Peyer's patch (tissue), 4 donors: Measurements from ENCODE around the gene GIGYF1. TPM values are rescaled to one million over a fixed set of nuclear protein-coding genes. Genes with fewer than 3 reads are reported as not detected.
A peak's percentile ranks its signal among the peaks of the same experiment; 100 is the strongest.

ENCODE experiments used
- DNase-seq, 3 donors: peaks; one replicate each; pipeline ENCODE4 v3.0.0-alpha.2; 2017 to 2019
- H3K27ac ChIP-seq, 4 donors: fragments of 200-600 bp; sonication (generic); one replicate each; pipeline ENCODE4 v1.5.1; 2016 to 2019
- H3K27me3 ChIP-seq, 2 donors: fragments of 200-600 bp; sonication (generic); one replicate each; pipeline ENCODE4 v1.5.1; 2019
- H3K36me3 ChIP-seq, 3 donors: fragments of 200-600 bp; sonication (generic); one replicate each; pipeline ENCODE4 v1.5.1; 2016 to 2019
- H3K4me1 ChIP-seq, 4 donors: fragments of 200-600 bp; sonication (generic); one replicate each; pipeline ENCODE4 v1.5.1; 2016 to 2019
- H3K4me3 ChIP-seq, 4 donors: fragments of 200-600 bp; sonication (generic); 1 replicate in 3 of 4; 2 replicates in 1 of 4; pipeline ENCODE4 v1.5.1; 2016 to 2019; ENCODE audit warnings: mild to moderate bottlenecking in 1 of 4
- H3K9me3 ChIP-seq, 4 donors: fragments of 200-600 bp; sonication (generic); one replicate each; pipeline ENCODE4 v1.5.1; 2016 to 2019; ENCODE audit warnings: mild to moderate bottlenecking in 1 of 4
- CTCF ChIP-seq, 6 experiments: fragments of 450-650 bp in 4 of 6; fragments of 200-600 bp in 2 of 6; sonication (generic) in 1 of 6; IDR thresholded peaks; one replicate each; pipeline ENCODE4 v1.5.1; 2017 to 2019; ENCODE audit warnings: antibody characterized with exemption in 6 of 6, mild to moderate bottlenecking in 3 of 6, moderate library complexity in 1 of 6
- POLR2A ChIP-seq, 2 donors: fragments of 450-650 bp; IDR thresholded peaks; one replicate each; pipeline ENCODE4 v1.5.1; 2017; ENCODE audit warnings: antibody characterized with exemption in 2 of 2, mild to moderate bottlenecking in 2 of 2, moderate library complexity in 2 of 2
- total RNA-seq, 4 donors: library from RNA; depleted of rRNA; stranded (reverse); fragments of >200 nt; gene quantifications; one replicate each; pipeline ENCODE4 v1.1.0, GENCODE V29; 2016

The GIGYF1 gene
- total RNA-seq = 100 to 1,000 TPM in 1 of 4 donors, 10 to 100 TPM in 3; 41.3 to 126 (median 72.9) TPM

DNA sequence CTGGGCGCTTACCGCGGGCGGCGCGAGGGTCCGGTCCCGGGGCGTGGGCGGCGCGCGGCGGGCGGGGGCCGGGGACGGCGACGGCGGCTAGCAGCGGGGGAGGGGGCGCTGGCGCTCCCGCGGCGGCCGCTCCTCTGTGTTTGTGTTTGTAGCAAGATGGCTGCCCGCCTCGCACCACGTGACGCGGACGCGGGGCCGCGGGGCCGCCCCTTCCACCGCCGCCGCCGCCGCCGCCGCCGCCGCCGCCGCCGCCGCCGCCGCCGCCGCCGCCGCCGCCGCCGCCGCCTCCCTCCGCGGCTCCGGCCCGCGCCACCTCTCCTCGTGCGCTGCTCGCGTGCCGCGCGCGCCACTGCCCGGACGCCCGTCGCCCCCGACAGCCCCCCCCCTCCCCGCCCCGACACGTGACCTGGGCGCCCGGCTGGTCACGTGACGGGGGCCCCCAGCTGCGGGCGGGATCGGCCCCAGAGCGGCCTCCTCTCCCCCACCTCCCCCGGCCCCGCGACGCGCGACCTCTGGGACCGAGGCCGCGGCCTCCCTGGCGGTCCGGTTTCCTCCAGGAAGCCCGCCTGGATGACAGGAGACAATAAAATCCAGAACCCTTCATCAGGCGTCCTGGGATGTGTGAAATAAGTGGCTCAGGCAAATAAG is at the start of gene GIGYF1:
Gene GIGYF1 (minus strand): TSS at position 153 of the 648 bp plus-strand sequence. CDS start 6,012 bp downstream, outside the sequence.
- Histone ChIP-seq H3K4me1 (peaks cover 0 to 40% (median 23%) of the 10 kb centered on the region in 4 donors), H3K36me3 (peaks cover 0 to 4% (median 0%) of the 10 kb centered on the region in 3 donors), H3K27ac (peak within 1 kb of the TSS; percentile 65 to 84 (median 75)), H3K27me3 (no peaks in the 10 kb centered on the region), H3K9me3 (no peaks in the 10 kb centered on the region), H3K4me3 (peak within 1 kb of the TSS; percentile 79 to 100 (median 98))
- peak; percentile 71 to 89 (median 85) for DNase-seq
- TF ChIP-seq CTCF (IDR thresholded peaks at IDR 0.05) (no peak), POLR2A (IDR thresholded peaks at IDR 0.05) (no peak)

DNA sequence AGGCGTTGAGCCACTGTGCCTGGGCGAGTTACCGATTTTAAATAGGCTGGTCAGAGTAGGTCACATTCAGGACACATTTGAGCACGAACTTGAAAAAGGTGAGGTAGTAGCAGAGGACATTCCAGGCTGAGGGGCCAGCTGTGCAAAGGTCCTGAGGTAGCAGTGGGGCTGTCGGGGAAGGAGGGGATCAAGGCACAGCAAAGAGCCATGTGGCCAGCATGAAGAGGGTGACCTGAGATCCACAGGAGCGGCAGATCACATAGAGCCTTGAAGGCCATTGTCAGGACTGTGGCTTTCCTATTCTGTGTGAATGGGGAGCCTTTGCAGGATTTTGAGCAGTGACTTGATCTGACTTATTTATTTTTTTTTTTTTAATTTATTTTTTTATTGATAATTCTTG is 45.9 kb upstream of the GIGYF1 start:
- Histone ChIP-seq H3K27ac (no peak overlapping the region), H3K9me3 (no peaks in the 10 kb centered on the region), H3K4me3 (no peak overlapping the region), H3K27me3 (no peaks in the 10 kb centered on the region), H3K36me3 (no peaks in the 10 kb centered on the region), H3K4me1 (no peaks in the 10 kb centered on the region)
- no peak for DNase-seq
- no peak for TF ChIP-seq CTCF (IDR thresholded peaks at IDR 0.05)
- TF ChIP-seq POLR2A (IDR thresholded peaks at IDR 0.05) = no peak

- Histone ChIP-seq H3K27me3 (no peaks in the 10 kb centered on the region), H3K4me1 (no peaks in the 10 kb centered on the region), H3K27ac (no peak overlapping the region), H3K4me3 (no peak overlapping the region), H3K36me3 (no peaks in the 10 kb centered on the region), H3K9me3 (no peaks in the 10 kb centered on the region)
- TF ChIP-seq POLR2A (IDR thresholded peaks at IDR 0.05) (no peak), CTCF (IDR thresholded peaks at IDR 0.05) (no peak)
- no peak for DNase-seq
Measured at GRCh38 chr7:100736671-100737070, 42.6 kb upstream of the GIGYF1 start.

DNA sequence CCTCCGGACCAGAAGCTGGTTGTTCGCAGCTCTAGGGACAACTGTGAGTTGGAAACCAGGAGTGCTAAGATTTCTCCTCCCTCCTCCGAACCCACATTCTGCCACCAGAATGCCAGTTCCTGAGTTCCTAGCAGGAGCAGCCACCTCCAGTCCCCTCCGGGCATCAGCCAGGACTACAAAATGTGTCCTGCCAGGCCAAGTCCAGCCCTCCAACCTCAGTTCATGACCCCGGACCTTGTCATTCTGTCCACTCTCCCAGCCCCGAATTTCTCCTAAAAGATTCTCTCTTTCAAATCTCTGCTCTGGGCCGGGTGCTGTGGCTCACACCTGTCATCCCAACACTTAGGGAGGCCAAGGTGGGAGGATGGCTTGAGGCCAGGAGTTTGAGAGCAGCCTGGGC is 41.7 kb upstream of the GIGYF1 start:
- DNase-seq = no peak
- Histone ChIP-seq H3K36me3 (no peaks in the 10 kb centered on the region), H3K9me3 (no peaks in the 10 kb centered on the region), H3K27ac (no peak overlapping the region), H3K4me1 (no peaks in the 10 kb centered on the region), H3K27me3 (no peaks in the 10 kb centered on the region), H3K4me3 (no peak overlapping the region)
- TF ChIP-seq CTCF (IDR thresholded peaks at IDR 0.05) (no peak), POLR2A (IDR thresholded peaks at IDR 0.05) (no peak)

DNA sequence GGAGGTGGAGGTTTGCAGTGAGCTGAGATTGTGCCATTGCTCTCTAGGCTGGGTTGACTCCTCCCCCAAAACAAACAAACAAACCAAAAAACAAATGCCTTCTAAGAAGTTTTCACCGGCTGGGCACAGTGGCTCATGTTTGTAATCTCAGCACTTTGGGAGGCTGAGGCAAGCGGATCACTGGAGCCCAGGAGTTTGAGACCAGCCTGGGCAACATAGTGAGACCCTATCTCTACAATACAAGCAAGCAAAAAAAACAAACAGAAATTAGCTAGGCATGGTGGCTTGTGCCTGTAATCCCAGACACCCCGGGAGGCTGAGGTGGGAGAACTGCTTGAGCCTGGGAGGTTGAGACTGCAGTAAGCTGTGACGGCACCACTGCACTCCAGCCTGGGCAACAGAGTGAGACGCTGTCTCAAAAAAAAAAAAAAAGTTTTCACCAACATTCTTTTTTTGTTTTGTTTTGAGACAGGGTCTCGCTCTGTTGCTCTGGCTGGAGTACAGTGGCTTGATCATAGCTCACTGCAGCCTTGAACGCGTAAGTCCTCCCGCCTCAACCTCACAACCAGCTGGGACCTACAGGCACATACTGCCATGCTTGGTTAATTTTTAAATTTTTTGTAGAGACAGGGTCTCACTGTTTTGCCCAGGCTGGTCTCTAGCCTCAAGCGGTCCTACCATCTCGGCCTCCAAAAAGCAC is 38.0 kb upstream of the GIGYF1 start:
- no peak overlapping the region for H3K27ac ChIP-seq
- no peaks in the 10 kb centered on the region for H3K36me3 ChIP-seq
- no peaks in the 10 kb centered on the region for H3K27me3 ChIP-seq
- H3K9me3 ChIP-seq = no peaks in the 10 kb centered on the region
- no peaks in the 10 kb centered on the region for H3K4me1 ChIP-seq
- DNase-seq = no peak
- TF ChIP-seq POLR2A (IDR thresholded peaks at IDR 0.05) (no peak), CTCF (IDR thresholded peaks at IDR 0.05) (no peak)
- no peak overlapping the region for H3K4me3 ChIP-seq
